HG03139 (cell line): Measurements from ENCODE around the gene OR52A1.
A peak's percentile ranks its signal among the peaks of the same experiment; 100 is the strongest.

Source experiments
- ATAC-seq: cut with Tn5 transposase; IDR thresholded peaks from one replicate; pipeline ENCODE4 v1.9.1; 2021; ENCODE audit not compliant: unreplicated experiment

The OR52A1 gene

GRCh38 chr11:5136261-5136660 is 18.3 kb downstream of the OR52A1 start:
- no peak for ATAC-seq

DNA sequence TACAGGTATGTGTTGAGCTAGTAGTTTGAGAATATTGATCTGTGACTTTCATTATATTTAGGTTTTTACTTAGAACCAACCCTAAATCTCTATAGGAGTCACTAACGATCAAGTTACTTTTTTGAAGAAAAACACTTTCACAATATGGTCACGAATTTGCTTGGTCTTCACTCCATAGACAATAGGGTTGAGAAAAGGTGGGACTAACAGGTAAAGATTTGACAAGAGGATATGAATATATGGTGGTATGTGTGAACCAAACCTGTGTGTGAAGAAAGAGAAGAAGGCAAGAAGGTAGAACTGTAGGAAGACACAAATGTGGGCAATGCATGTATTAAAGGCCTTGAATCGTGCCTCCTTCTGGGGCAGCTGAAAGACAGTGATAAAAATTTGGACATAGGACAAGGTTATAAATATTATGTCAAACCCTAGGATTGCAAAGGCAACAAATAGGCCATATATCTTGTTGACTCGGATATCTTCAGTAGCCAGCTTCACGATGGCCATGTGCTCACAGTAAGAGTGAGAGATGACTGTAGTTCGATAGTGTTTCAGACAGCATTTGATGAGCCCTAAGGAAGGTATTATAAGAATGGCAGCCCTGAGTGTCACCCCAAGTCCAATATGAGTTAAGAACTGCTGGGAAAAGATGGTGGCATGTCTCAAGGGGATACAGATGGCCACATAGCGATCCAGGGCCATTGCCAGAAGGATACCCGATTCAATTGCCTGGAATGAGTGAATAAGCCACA is 22.8 kb downstream of the OR52A1 start:
- ATAC-seq, result no peak

GRCh38 chr11:5129457-5129877 is 25.1 kb downstream of the OR52A1 start:
- no peak for ATAC-seq

GRCh38 chr11:5124891-5125620 is 29.5 kb downstream of the OR52A1 start:
- no peak for ATAC-seq

DNA sequence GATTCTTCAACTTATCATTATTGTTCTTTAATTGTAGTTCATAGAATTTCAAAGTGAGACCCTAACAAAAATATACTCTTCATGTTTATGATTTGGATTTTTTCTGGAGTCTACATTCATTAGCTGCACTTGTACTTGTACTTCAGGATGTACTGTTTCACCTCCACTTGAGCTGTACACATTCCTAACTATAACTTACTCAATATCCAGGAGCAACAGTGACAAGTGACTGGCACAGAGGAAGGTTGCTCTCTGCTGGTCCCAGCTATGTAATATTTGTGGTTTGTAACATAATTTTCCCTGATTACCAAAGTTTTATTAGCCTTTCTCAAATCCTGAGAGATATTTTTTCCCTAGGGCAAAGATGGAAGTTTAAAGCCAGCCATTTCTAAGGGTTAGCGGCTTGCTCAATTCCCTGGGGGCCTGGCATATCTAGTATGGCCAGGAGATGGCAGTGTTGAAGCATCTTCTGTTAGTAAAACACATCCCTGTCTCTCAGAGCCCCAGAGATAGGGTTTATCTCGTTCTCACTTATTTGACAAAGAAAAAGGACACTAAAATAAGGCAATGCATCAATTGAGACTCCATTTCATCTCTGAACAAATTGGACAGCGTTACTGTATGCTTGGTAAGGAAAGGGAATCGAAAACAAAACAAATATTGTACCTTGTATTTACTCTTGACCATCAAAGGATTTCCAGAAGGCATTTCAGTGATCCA is 30.6 kb downstream of the OR52A1 start:
- peak; percentile 96 for ATAC-seq

DNA sequence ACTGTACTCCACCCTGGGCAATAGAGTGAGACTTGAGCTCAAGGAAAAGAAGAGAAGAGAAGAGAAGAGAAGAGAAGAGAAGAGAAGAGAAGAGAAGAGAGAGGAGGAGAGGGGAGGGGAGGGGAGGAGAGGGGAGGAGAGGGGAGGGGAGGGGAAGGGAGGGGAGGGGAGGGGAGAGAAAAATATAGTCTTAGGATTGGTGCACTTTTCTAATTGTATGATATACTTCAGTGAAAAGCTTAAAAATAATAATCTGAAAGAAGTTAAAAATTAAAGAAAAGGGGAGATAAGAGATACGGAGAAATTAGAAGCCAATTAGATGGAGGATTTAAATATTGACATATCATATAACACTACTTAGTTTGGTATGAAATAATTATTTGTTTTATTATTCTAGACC is 35.7 kb downstream of the OR52A1 start:
- ATAC-seq, result no peak

DNA sequence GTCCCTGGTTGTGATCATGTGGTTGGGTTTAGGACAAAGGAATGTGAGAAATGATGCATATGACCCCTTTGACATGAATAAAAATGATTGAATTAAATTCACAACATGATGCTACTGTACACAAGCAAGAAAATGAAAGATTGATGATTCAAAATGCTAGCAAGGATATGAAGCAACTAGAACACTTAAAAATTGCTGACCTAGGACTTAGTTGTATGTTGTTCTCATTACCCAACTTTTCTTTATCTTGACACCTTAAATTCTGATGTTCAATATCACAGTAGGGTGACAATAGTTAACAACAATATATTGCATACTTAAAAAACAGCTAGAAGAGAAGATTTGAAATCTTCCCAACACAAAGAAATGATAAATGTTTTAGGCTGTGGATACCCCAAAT is 37.0 kb downstream of the OR52A1 start:
- ATAC-seq, result no peak

- ATAC-seq, result no peak
Measured at GRCh38 chr11:5115339-5115738, 39.2 kb downstream of the OR52A1 start.

- no peak for ATAC-seq
Measured at GRCh38 chr11:5107285-5107684, 47.3 kb downstream of the OR52A1 start.

DNA sequence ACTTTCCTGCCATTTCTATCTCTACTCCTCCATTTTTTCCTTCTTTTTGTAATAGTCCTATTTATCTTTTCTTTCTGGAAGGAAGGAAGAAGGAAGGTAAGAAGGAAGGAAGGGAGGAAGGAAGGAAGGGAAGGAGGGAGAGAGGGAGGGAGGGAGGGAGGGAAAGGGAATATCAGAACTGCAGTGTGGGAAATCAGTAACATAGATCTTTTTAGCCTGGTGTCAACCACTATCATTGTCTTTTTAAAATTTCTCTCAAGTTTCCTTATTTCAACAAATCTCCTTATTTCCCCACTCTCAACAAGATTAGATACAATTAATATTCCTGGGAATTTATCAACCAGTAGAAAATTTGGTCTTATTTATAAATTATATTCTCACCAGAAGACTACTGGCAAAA is 51.5 kb downstream of the OR52A1 start:
- ATAC-seq, result no peak

GRCh38 chr11:5102246-5102645 is 52.3 kb downstream of the OR52A1 start:
- no peak for ATAC-seq

DNA sequence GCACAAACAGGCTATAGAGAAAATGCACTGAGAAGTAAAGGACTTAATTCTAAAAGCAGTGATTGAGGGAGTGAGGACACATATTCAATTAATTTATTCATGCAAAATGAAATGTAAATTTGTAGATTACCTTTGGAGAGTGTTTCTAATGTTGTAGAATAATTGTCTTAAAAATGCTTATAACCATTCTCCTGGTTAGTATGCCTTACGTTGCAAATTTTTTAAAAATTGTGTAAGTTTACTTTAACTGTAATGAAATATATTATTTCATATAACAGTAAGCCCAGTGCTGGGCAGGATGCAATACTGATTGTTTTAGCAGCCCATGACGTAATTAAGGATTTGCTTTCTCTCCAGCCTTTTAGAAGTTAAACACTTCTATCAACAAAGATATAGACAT is 58.5 kb downstream of the OR52A1 start:
- no peak for ATAC-seq
